GM23338 (cell line): ENCODE results near the gene BICDL2.

Experiments
- CTCF ChIP-seq, 2 experiments: fragments of 200-600 bp in 1 of 2; sonication (generic) in 1 of 2; conservative IDR thresholded peaks; 2 replicates each; pipeline versions ENCODE4 v1.5.1 to v1.6.1; 2016 to 2017; ENCODE audit warnings: antibody characterized with exemption in 2 of 2, low read depth in 2 of 2, mild to moderate bottlenecking in 2 of 2, moderate library complexity in 1 of 2
- EZH2 ChIP-seq: fragments of 200-600 bp; sonication (generic); IDR thresholded peaks from one replicate; pipeline ENCODE4 v1.8.0; 2017; ENCODE audit warnings: antibody characterized with exemption, mild to moderate bottlenecking, low read depth; ENCODE audit not compliant: unreplicated experiment
- POLR2AphosphoS5 ChIP-seq: IDR thresholded peaks from 2 replicates; pipeline ENCODE4 v1.6.1; 2016; ENCODE audit warnings: antibody characterized with exemption, low read depth
- REST ChIP-seq: IDR thresholded peaks from one replicate; pipeline ENCODE4 v1.6.1; 2018; ENCODE audit warnings: antibody characterized with exemption; ENCODE audit not compliant: unreplicated experiment
- STAT1 ChIP-seq: IDR thresholded peaks from one replicate; pipeline ENCODE4 v1.6.1; 2016; ENCODE audit warnings: antibody characterized with exemption; ENCODE audit not compliant: unreplicated experiment

DNA sequence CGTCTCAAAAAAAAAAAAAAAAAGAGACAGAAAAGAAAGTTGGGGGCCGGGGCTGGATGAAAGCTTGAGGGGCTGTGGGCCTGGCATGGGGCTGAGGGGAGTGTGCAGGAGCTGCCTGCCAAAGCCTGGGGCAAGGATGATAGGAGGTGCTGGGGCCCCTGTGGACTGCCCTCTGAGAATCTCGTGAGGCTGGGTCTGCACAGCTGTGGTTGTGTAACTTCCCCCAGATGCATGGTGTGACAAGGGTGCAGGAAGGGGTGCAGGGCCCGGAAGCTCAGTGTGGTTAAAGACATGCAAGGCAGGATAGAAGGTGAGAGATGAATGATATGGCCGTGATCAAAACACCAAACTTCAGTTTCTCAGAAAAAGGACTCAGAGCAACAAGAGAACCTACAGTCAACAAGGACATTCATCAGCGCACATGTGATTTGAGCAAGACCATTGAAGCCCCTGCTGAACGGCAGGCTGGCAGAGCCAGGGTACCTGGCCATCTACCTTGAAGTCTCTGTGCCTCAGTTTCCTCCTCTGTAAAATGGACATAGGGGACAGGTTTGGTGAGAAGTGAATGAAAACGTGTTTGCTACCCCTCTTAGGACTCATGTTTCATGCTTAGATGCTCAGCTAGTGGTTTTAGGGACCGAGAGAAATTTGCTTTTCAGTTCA lies 38.2 kb upstream of the BICDL2 start:
- no peak for TF ChIP-seq CTCF (conservative IDR thresholded peaks at IDR 0.05; ENCODE audit: low read depth in 2 of 2)
- no peak for TF ChIP-seq POLR2AphosphoS5
- TF ChIP-seq EZH2 = no peak
- no peak for TF ChIP-seq REST
- no peak for TF ChIP-seq STAT1
